GM12864 (cell line): ENCODE measurements around the gene LYPD4.
"Not testable (repeated sequence)": the region's sequence is repeated elsewhere in the genome, so short reads cannot be mapped to it uniquely, and the experiment has no call there.

Experiments used
- DNase-seq: peaks from one replicate; pipeline ENCODE4 v3.0.0-alpha.2; 2011; ENCODE audit warnings: low read depth
- H3K4me3 ChIP-seq: 2 replicates; pipeline ENCODE4 v1.5.1; 2011; ENCODE audit warnings: mild to moderate bottlenecking, low read depth, low read length, control low read depth
- CTCF ChIP-seq: IDR thresholded peaks from 2 replicates; pipeline ENCODE4 v1.5.1; 2011; ENCODE audit warnings: low read depth, mild to moderate bottlenecking, moderate library complexity, low read length, control low read depth, inconsistent platforms; ENCODE audit errors: missing control alignments

Gene LYPD4

GRCh38 chr19:41880329-41880708 lies 35.8 kb upstream of the LYPD4 start:
- no peak for TF ChIP-seq CTCF
- H3K4me3 ChIP-seq: no peak overlapping the region
- no peak for DNase-seq

- no peak for DNase-seq
- TF ChIP-seq CTCF: no peak
- H3K4me3 ChIP-seq: peak overlapping the region; percentile 84; the same call in 1 of the 2 replicates
Measured at GRCh38 chr19:41879670-41880328, 35.3 kb upstream of the LYPD4 start.

- DNase-seq: no peak
- peak overlapping the region; percentile 84 for H3K4me3 ChIP-seq
- TF ChIP-seq CTCF: no peak
Measured at GRCh38 chr19:41879080-41879479, 34.6 kb upstream of the LYPD4 start.

- TF ChIP-seq CTCF: peak; percentile 27
- H3K4me3 ChIP-seq: peak overlapping the region; percentile 84
- no peak for DNase-seq
Measured at GRCh38 chr19:41877916-41878905, 33.7 kb upstream of the LYPD4 start.

GRCh38 chr19:41876847-41877832 lies 32.7 kb upstream of the LYPD4 start, which contains the start of gene CD79A:
TSS of gene CD79A (plus strand) at chr19:41877279. CDS start at chr19:41877305, 26 bp downstream.
- peak; percentile 84 for DNase-seq
- peak within 1 kb of the TSS; percentile 84 for H3K4me3 ChIP-seq
- TF ChIP-seq CTCF: no peak

GRCh38 chr19:41875973-41876372 lies 31.5 kb upstream of the LYPD4 start:
- H3K4me3 ChIP-seq: peak overlapping the region; percentile 8
- DNase-seq: not testable (repeated sequence)
